K562 (cell line): Measurements from ENCODE around the gene CDCA7L. TPM values are rescaled to one million over a fixed set of nuclear protein-coding genes. Genes with fewer than 3 reads are reported as not detected.

Experiments used
- ATAC-seq: fragments of 200-7000 bp; cut with Tn5 transposase; 3 replicates; pipeline ENCODE4 v1.9.1; 2020; ENCODE audit warnings: moderate library complexity
- BruUV-seq: library from RNA; stranded (reverse); fragments of 400-500 nt; replicated peaks from 2 replicates; lab custom pipeline; 2021; lab: Mats Ljungman, UMichigan
- CTCF ChIA-PET: fragments of 300-600 bp; formaldehyde crosslinking; extraction: SDS; loops from one replicate; lab custom pipeline; 2021; ENCODE audit warnings: low intra/inter-chr PET ratio; lab: Yijun Ruan, JAX
- POLR2A ChIA-PET: fragments of 300-600, 350-650 bp; sonication (Branson Sonifier 250); formaldehyde crosslinking; extraction: SDS; loops from one replicate; lab custom pipeline; 2021; ENCODE audit warnings: antibody characterized with exemption, inconsistent platforms; lab: Yijun Ruan, JAX
- DNase-seq, 4 experiments: peaks; one replicate each; pipeline versions ENCODE4 v3.0.0 to v3.0.0-alpha.2; 2011 to 2018; ENCODE audit warnings: low spot score in 3 of 4, mixed read lengths in 3 of 4; ENCODE audit errors: extremely low read depth in 1 of 4
- FAIRE-seq: peaks from 2 replicates; lab custom pipeline; 2011; peaks lifted over from hg19 to GRCh38; lab: Jason Lieb, UNC
- H2AFZ ChIP-seq: 2 replicates; pipeline ENCODE4 v1.6.0; 2011; ENCODE audit warnings: low read depth, low read length, control low read depth, inconsistent platforms
- H3K27ac ChIP-seq: fragments of 200-600 bp; 3 replicates; pipeline ENCODE4 v1.8.0; 2011; ENCODE audit warnings: low read depth, mild to moderate bottlenecking, control low read depth, inconsistent platforms, low read length, moderate library complexity, mixed read lengths; ENCODE audit errors: extremely low read depth
- H3K27me3 ChIP-seq, 2 experiments: fragments of 300-600 bp in 1 of 2; 2 replicates in 1 of 2; 3 replicates in 1 of 2; pipeline versions ENCODE4 v1.6.0 to v1.8.0; 2011; ENCODE audit warnings: inconsistent platforms in 2 of 2, low read length in 2 of 2, mild to moderate bottlenecking in 1 of 2, mixed read lengths in 1 of 2, moderate library complexity in 1 of 2; ENCODE audit not compliant: control insufficient read depth in 2 of 2, insufficient read depth in 2 of 2
- H3K36me3 ChIP-seq: fragments of 300-600 bp; 3 replicates; pipeline ENCODE4 v1.8.0; 2011; ENCODE audit warnings: mild to moderate bottlenecking, low read length, inconsistent platforms; ENCODE audit not compliant: control insufficient read depth, insufficient read depth
- H3K4me1 ChIP-seq, 2 experiments: fragments of 200-600 bp in 1 of 2; replicated peaks in 1 of 2; 2 replicates in 1 of 2; 3 replicates in 1 of 2; pipeline versions ENCODE4 v1.5.1 to v1.8.0; 2011; ENCODE audit warnings: inconsistent platforms in 2 of 2, low read length in 2 of 2, mild to moderate bottlenecking in 1 of 2, mixed read lengths in 1 of 2, moderate library complexity in 1 of 2; ENCODE audit not compliant: control insufficient read depth in 2 of 2, insufficient read depth in 2 of 2
- H3K4me2 ChIP-seq: 2 replicates; pipeline ENCODE4 v1.6.1; 2011; ENCODE audit warnings: low read length, control low read depth, inconsistent platforms, mixed read lengths; ENCODE audit not compliant: insufficient read depth
- H3K4me3 ChIP-seq: fragments of 200-600 bp; sonication (generic), shearing (Covaris generic); 2 replicates; pipeline ENCODE4 v1.5.1; 2016; ENCODE audit warnings: control low read depth, inconsistent platforms
- H3K79me2 ChIP-seq: fragments of 200-600 bp; 3 replicates; pipeline ENCODE4 v1.8.0; 2011; ENCODE audit warnings: low read length, inconsistent platforms; ENCODE audit not compliant: control insufficient read depth, insufficient read depth
- H3K9ac ChIP-seq, 2 experiments: 2 replicates each; pipeline versions ENCODE4 v1.6.0 to v1.6.1; 2011; ENCODE audit warnings: low read depth in 2 of 2, low read length in 2 of 2, control low read depth in 1 of 2, inconsistent platforms in 1 of 2, mild to moderate bottlenecking in 1 of 2, mixed read lengths in 1 of 2; ENCODE audit not compliant: insufficient read depth in 1 of 2
- H3K9me1 ChIP-seq: one replicate; pipeline ENCODE4 v1.6.0; 2011; ENCODE audit warnings: inconsistent platforms, mild to moderate bottlenecking, low read length, moderate library complexity; ENCODE audit not compliant: control insufficient read depth, insufficient read depth
- H3K9me3 ChIP-seq: replicated peaks from 2 replicates; pipeline ENCODE4 v1.5.1; 2011; ENCODE audit warnings: low read depth, low read length, inconsistent platforms; ENCODE audit not compliant: control insufficient read depth, insufficient read depth
- H4K20me1 ChIP-seq: replicated peaks from 2 replicates; pipeline ENCODE4 v1.6.1; 2011; ENCODE audit warnings: low read length, inconsistent platforms, mixed read lengths; ENCODE audit not compliant: control insufficient read depth, insufficient read depth
- BACH1 ChIP-seq: fragments of 200-800 bp; sonication (Bioruptor generic); IDR thresholded peaks from 2 replicates; pipeline ENCODE4 v1.6.1; 2016; ENCODE audit warnings: missing genetic modification characterization, missing compliant biosample characterization
- C11orf30 ChIP-seq: fragments of 450-650 bp; IDR thresholded peaks from 2 replicates; pipeline ENCODE4 v1.6.1; 2016; ENCODE audit warnings: low read depth, mild to moderate bottlenecking
- MAFF ChIP-seq: IDR thresholded peaks from 2 replicates; pipeline ENCODE4 v1.6.1; 2012; ENCODE audit warnings: low read length, improper control_type of control experiment
- MAFG ChIP-seq: fragments of 450-650 bp; conservative IDR thresholded peaks from 2 replicates; pipeline ENCODE4 v1.6.1; 2016; ENCODE audit warnings: missing genetic modification characterization, missing compliant biosample characterization
- MAFK ChIP-seq: IDR thresholded peaks from 2 replicates; pipeline ENCODE4 v1.6.1; 2011; ENCODE audit warnings: low read length, improper control_type of control experiment
- NFE2 ChIP-seq: IDR thresholded peaks from 2 replicates; pipeline ENCODE4 v1.6.1; 2014; ENCODE audit warnings: antibody characterized with exemption, low read depth
- NFE2L1 ChIP-seq: fragments of 450-650 bp; IDR thresholded peaks from 2 replicates; pipeline ENCODE4 v1.6.1; 2016; ENCODE audit warnings: missing genetic modification characterization, low read depth, mild to moderate bottlenecking, missing compliant biosample characterization, moderate library complexity, borderline replicate concordance
- RAD21 ChIP-seq, 2 experiments: fragments of 250-450 bp in 1 of 2; fragments of 450-650 bp in 1 of 2; sonication (Bioruptor Pico) in 1 of 2; formaldehyde crosslinking in 1 of 2; IDR thresholded peaks in 1 of 2; conservative IDR thresholded peaks in 1 of 2; 2 replicates each; pipeline versions ENCODE4 v1.4.0 to v1.8.0; 2020 to 2022; ENCODE audit warnings: mild to moderate bottlenecking in 2 of 2, moderate library complexity in 1 of 2
- SIN3A ChIP-seq, 2 experiments: fragments of 150-350 bp in 1 of 2; IDR thresholded peaks; 2 replicates each; pipeline ENCODE4 v1.6.1; 2011 to 2016; ENCODE audit warnings: borderline replicate concordance in 2 of 2, low read depth in 2 of 2, low read length in 2 of 2, mild to moderate bottlenecking in 2 of 2, moderate library complexity in 2 of 2; ENCODE audit not compliant: control insufficient read depth in 1 of 2
- ZNF316 ChIP-seq: fragments of 450-650 bp; IDR thresholded peaks from 2 replicates; pipeline ENCODE4 v1.6.1; 2016
- WGBS: fragments of 100-300 bp; shearing (Covaris generic); methylation state at CpG from one replicate; pipeline ENCODE4 v1.1.6; 2016; ENCODE audit warnings: low coverage, mixed read lengths; ENCODE audit not compliant: insufficient coverage; ENCODE audit errors: missing lambda C conversion rate; 5-methylcytosine and 5-hydroxymethylcytosine counted together
- in situ Hi-C: fragments of 300-500 bp; cut with MboI; formaldehyde crosslinking; loops from 4 replicates; pipeline ENCODE4 v1.15.0; 2018; ENCODE audit warnings: inconsistent platforms, mixed read lengths
- intact Hi-C: fragments of 100-400 bp; cut with micrococcal nuclease; formaldehyde crosslinking; loops from 2 replicates; pipeline ENCODE4 v1.14.2; 2022
- polyA plus RNA-seq, 8 experiments: library from polyadenylated mRNA; depleted of rRNA in 4 of 8; stranded (reverse) in 5 of 8; unstranded in 3 of 8; fragments of >200 nt; fragmentation: Nextera tagmentation in 2 of 8; fragmentation: Illumina TruSeq in 1 of 8; extraction: Ambion mirVana in 2 of 8; extraction: Trizol in 1 of 8; gene quantifications; 2 replicates each; pipeline versions ENCODE4 v1.2.1 to v1.2.3, GENCODE V29; 2011 to 2014; ENCODE audit warnings: inconsistent platforms in 1 of 8, missing spikeins in 1 of 8
- total RNA-seq, 7 experiments: library from RNA; depleted of rRNA in 6 of 7; stranded (reverse); fragments of >200 nt in 6 of 7; fragmentation: Illumina TruSeq in 2 of 7; extraction: Trizol in 2 of 7; gene quantifications; 2 replicates each; pipeline versions ENCODE4 v1.2.1 to v1.2.3, GENCODE V29; 2011 to 2021; ENCODE audit warnings: low replicate concordance in 1 of 7
- TF ChIP-seq, protein P1 (sequence below): fragments of 450-650 bp; IDR thresholded peaks from 2 replicates; pipeline ENCODE4 v1.6.1; 2016; ENCODE audit warnings: missing biosample characterization, missing genetic modification characterization
- TF ChIP-seq, protein P2 (sequence below): sonication (generic); formaldehyde crosslinking; IDR thresholded peaks from 2 replicates; pipeline ENCODE4 v1.8.0; 2023; ENCODE audit warnings: mild to moderate bottlenecking, missing genetic modification reagents

Gene CDCA7L
- total and polyA plus RNA-seq, 9 of the 15 experiments (the other 6 are each of a cell fraction or from before 2014, with no cell fraction given): 1.9 to 32.4 (median 3.1) TPM

DNA sequence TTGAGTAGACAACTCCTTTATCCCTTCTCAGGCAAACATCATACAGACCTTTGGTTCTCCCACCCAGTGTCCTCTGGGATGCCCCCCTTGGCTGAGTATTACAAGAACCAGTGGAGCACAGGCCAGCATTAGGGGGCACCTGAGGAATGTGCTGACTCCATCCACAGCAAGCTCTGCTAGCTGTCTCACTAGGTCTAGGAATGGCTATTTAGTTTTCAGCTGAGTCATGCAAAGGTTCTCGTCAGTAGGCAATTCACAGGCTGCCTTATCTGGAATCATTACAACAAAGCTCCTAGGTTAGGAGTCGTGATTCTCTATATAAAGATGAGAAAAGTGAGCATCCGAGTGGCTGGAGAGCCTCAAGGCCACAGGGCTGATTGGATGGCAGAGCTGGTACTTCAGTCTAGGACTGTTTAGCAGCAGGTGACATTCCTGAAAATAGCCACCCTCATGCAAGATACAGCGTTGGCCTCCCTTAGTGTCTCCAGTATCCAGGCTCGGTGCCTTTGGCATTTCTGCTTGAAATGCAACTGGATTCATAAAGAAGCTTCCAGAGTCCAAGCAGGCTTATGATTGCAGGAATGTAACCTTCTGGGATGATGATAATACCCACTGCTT lies 75.8 kb downstream of the CDCA7L start:
- no peak overlapping the region for H3K4me3 ChIP-seq
- H3K27me3 ChIP-seq: peaks cover 0 to 4% of the 10 kb centered on the region in 2 experiments; a peak in 2 of 5 replicates
- no peak overlapping the region for H3K9ac ChIP-seq
- in situ Hi-C loops (no loop called here), intact Hi-C loops (loop anchor here (10.0 kb wide), 1 partner anchor 135 kb away; no protein-coding TSS in a partner anchor)
- CTCF ChIA-PET: no interaction called here
- H3K79me2 ChIP-seq: no peaks in the 10 kb centered on the region
- H2AFZ ChIP-seq: no peak overlapping the region
- BruUV-seq: no TSS peak
- DNase-seq (peak in 2 of 4 experiments; percentile 7 to 8), FAIRE-seq (no peak), ATAC-seq (peak; percentile 56)
- no peaks in the 10 kb centered on the region for H3K9me1 ChIP-seq
- H3K4me2 ChIP-seq: no peak overlapping the region
- 1% methylated on average over 5 of the region's 5 CpGs for WGBS
- POLR2A ChIA-PET: no interaction called here
- TF ChIP-seq NFE2L1: peak; percentile 81
- TF ChIP-seq BACH1 (tag): peak; percentile 83
- TF ChIP-seq MAFK: peak; percentile 72; the same call in 1 of the 2 replicates
- TF ChIP-seq, protein P1, sequence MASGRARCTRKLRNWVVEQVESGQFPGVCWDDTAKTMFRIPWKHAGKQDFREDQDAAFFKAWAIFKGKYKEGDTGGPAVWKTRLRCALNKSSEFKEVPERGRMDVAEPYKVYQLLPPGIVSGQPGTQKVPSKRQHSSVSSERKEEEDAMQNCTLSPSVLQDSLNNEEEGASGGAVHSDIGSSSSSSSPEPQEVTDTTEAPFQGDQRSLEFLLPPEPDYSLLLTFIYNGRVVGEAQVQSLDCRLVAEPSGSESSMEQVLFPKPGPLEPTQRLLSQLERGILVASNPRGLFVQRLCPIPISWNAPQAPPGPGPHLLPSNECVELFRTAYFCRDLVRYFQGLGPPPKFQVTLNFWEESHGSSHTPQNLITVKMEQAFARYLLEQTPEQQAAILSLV (tag): no peak
- TF ChIP-seq RAD21 (CRISPR knock-in tag; conservative IDR thresholded peaks at IDR 0.05 in 1 of 2, IDR thresholded peaks at IDR 0.05 in 1 of 2): no peak
- TF ChIP-seq MAFF: peak; percentile 77
- no peak for TF ChIP-seq SIN3A (IDR thresholded peaks at IDR 0.05; ENCODE audit: borderline replicate concordance in 2 of 2, control insufficient read depth in 1 of 2, low read depth in 2 of 2, low read length in 2 of 2)
- TF ChIP-seq NFE2: peak; percentile 85
- peak; percentile 92 for TF ChIP-seq MAFG
- TF ChIP-seq, protein P2, sequence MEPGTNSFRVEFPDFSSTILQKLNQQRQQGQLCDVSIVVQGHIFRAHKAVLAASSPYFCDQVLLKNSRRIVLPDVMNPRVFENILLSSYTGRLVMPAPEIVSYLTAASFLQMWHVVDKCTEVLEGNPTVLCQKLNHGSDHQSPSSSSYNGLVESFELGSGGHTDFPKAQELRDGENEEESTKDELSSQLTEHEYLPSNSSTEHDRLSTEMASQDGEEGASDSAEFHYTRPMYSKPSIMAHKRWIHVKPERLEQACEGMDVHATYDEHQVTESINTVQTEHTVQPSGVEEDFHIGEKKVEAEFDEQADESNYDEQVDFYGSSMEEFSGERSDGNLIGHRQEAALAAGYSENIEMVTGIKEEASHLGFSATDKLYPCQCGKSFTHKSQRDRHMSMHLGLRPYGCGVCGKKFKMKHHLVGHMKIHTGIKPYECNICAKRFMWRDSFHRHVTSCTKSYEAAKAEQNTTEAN (CRISPR knock-in tag): no peak
- TF ChIP-seq ZNF316: peak; percentile 88
- TF ChIP-seq C11orf30: peak; percentile 80
- H3K4me1 ChIP-seq: no peaks in the 10 kb centered on the region
- no peak overlapping the region for H3K27ac ChIP-seq
- no peaks in the 10 kb centered on the region for H4K20me1 ChIP-seq
- no peaks in the 10 kb centered on the region for H3K36me3 ChIP-seq
- H3K9me3 ChIP-seq: no peaks in the 10 kb centered on the region
